ENCODE results near the gene ACTR5.
"Not testable (repeated sequence)": the region's sequence is repeated elsewhere in the genome, so short reads cannot be mapped to it uniquely, and the experiment has no call there.

ACTR5 gene

DNA sequence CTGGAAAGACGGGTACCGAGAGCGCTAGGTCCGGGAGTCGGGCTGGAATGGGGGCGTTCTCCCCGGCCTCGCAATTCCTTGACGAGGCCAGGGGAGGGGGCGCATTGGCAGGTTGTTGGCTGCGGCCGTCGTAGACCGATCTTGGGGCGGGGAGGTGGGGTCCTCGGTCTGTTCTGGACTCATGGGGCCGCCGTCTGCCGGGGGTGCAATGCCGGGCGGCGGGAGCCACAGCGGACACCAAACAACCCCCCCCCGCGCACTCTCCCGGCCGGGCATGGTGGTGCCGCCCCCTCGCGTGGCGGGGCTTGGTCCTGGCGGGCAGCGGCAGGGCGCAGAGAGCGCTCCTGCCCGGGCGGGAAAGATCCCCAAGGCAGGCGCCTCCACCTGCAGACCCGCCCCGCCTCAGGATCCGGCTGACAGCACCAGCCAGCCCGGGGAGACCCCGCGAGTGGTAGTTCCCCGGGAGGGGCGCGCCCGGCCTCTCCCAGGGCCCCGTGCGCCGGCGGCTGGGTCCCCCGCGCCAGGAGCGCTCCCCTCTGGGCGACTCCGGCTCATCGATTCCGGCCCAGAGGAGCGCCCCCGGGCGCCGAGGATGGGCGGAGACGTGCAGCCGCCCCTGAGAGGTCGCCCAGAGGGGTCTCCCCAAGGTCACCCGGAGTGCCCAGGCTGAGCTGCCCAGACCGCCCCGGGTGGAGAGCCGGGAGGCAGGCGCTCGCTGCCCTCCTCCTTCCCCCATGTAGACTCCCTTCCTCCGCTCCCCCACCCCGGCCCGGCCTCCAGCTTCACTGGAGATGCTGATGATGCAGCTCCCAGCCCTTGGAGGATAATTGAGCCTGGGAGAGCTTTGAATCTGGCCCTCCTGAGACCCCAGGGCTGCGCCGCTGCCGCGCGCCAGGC is 57.9 kb downstream of the ACTR5 start:
- peak; percentile 84 for DNase-seq

DNA sequence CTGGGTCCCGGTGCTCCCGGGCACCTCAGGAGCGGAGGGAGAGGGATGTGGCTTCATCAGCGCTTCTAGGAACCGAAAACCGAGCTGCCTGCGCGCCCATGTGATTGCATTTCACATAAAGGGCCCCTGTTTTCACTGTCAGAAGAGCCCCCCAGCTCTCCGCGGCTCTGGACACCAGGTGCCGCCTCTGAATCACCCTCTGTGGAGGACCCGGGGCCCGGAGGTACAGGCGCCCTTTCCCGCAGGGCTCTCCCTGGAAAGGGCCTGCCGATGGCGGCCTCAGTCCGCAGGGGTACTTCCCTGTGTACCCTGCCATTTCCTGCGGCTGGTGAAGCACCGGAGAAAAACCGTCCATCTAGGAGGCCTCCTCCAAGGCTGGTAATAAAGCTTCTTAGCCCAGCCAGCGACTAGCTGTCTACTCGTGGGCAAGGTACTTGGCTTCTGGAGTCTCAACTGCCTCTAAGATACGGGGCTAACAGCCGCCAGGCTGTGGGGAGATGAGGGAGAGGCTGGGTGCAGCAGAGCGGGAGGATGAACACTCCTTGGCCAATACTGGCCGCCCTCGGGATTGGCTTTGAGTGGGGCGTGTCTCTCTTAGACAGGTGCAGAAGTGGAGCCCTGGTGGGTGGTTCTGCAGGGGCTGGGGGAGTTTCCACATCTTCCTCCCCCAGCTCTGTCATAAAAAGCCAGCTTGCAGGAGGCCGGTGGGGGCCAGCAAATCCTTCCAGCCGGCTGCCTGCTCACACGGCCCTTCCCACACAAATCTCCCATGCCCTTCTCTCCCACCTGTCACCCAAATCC is 58.8 kb downstream of the ACTR5 start:
- DNase-seq, result peak; percentile 74

DNA sequence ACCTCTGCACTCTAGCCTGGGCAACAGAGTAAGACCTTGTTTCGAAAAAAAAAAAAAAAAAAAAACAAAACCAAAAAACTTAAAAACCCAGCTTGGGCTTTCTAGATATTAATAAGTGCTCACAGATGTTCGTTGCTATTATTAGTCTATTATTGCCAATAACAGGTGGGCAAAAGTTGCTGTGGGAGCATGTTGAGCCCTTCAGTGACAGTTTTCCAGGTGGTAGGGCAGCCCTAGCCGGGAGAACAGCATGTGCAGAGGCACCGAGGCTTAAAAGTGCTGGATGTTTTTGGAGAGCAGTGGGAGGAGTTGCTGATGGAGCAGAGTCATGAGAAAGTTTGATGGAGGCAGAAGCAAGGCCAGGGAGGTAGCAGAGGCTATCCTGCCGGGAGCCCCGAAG is 61.7 kb downstream of the ACTR5 start:
- no peak for DNase-seq

DNA sequence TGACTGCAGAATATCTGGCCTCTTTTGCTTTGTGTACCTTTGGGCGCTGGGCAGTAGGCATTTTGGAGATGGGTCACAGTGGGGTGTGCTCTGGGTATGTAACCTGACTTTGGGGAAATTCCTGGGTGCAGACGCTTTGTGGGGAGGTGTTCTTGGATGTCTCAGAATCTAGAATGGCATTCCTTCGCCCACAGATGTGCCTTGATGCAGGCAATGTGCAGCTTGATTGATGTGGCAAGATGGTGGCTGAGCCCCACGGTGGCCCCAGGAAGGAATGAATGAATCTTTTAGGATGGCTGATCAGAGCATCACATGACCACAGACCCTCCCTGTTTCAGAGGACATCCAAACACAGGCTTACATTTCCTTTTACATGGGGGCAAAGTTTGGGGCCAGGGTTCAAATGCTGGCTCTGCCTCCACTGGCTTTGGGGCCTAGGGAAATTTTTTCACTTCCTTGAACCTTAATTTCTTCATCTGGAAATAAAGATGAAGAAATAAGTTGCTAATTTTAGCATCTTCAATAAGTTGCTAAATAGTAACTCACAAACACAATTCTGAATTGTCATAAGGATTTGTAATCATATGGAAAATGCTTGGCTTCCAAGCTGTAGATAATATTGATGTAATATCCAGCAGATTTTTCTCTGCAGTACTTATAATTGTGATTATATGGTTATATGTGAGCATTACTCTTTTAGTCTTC is 62.8 kb downstream of the ACTR5 start:
- DNase-seq, result no peak

DNA sequence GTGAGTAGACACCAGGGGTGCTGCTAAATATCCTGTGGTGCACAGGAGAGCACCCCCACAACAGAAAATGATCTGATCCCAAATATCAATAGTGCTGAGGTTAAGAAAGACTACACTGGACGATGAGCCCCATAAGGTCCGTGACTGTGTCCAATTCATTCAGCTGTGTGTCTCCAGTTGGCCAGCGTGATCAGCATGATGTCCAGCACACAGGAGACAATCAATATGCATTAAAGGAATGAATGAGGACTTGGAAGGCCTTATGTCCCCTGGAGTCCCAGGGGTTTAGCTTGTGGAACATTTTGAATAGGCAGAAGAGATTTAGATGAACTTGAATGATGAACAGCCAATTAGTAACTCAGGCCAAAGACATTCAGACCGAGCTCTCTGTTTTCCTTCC is 63.5 kb downstream of the ACTR5 start:
- no peak for DNase-seq

DNA sequence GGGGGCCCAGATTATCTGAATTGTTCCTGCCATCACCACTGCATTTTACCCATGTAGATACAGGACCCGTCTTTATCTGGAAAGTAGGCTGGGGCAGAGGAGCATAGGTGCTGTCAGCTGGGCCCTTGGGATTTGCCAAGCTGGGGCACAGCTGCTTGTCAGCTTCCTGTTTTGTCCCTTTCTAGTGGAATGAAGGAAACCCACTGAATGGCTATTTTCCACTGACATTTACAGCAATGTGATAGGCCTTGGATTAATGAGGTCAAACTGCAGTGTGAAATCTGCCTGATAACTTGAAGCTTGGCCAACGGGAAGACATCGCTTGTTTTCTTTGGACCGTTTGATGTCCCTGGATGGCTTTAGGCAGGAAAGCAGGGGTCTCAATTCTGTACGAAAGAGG is 63.9 kb downstream of the ACTR5 start:
- no peak for DNase-seq

DNA sequence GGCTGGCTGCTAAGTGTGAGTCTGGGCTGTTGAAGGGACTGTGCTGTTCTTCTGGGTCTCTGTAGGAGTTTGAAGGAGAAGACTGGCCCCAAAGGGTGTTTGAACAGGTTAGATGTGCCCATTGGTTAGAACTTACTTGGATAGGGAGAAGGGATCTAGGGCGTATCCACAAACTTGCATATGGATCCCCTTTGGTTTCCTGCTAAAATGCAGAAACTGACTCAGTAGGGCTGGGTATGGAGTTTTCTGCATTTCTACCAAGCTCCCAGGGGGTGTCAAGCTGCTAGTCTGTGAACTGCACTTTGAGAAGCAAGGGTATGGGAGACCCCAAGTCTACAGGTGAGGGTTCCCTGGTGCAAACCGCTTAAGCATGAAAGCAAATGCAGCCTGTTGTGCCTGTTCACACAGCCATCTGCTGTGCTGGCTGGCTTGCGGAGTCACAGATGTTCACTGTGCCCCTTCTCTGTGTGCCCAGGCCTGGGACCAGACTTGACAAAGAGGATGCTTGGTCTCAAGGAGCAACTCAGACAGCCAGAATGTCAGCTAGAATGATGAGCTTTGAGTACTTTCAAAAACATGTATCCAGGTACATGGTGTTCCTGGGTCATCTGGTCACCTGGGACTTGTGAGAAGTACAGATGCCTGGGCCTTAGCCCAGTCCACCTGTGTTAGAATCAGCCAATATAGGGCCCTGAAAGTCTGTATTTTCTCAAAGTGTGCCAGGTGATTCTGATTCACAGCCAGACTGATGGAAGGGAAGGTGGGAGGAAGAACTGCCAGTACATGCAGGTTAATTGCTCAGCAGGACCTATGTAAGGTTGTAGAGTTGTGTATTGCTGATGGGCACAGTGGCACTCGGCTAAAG is 64.7 kb downstream of the ACTR5 start:
- DNase-seq, result no peak

DNA sequence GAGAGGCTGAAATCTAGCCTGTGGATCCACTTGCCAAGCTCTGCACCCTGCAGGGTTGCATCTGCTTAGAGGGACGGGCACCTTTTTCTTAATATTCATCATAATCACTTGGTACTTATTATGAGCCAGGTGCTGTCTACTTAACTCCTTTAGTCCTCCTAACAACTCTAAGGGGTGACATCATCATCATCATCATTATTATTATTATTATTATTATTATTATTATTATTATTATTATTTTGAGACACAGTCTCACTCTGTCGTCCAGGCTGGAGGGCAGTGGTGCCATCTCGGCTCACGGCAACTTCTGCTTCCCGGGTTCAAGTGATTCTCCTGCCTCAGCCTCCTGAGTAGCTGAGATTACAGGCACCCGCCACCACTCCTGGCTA is 65.3 kb downstream of the ACTR5 start:
- not testable (repeated sequence) for DNase-seq

DNA sequence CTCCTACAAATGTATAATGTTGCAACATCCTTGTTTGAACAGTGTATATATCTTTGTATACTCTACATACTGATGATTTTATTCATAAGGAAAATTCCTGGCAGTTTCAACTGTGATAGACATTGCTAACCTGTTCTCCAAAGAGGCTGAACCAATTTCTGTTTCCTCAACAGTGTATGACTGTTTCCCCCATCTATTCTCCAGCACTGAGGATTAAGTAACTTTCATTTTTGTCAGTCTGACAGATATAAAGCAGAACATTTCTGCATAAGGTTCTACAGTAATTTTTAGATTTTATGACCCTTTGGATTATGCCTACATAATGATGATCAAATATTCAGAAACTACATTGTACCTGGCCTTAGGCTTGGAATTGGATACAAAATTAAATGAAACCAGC is 67.2 kb downstream of the ACTR5 start:
- DNase-seq, result no peak

DNA sequence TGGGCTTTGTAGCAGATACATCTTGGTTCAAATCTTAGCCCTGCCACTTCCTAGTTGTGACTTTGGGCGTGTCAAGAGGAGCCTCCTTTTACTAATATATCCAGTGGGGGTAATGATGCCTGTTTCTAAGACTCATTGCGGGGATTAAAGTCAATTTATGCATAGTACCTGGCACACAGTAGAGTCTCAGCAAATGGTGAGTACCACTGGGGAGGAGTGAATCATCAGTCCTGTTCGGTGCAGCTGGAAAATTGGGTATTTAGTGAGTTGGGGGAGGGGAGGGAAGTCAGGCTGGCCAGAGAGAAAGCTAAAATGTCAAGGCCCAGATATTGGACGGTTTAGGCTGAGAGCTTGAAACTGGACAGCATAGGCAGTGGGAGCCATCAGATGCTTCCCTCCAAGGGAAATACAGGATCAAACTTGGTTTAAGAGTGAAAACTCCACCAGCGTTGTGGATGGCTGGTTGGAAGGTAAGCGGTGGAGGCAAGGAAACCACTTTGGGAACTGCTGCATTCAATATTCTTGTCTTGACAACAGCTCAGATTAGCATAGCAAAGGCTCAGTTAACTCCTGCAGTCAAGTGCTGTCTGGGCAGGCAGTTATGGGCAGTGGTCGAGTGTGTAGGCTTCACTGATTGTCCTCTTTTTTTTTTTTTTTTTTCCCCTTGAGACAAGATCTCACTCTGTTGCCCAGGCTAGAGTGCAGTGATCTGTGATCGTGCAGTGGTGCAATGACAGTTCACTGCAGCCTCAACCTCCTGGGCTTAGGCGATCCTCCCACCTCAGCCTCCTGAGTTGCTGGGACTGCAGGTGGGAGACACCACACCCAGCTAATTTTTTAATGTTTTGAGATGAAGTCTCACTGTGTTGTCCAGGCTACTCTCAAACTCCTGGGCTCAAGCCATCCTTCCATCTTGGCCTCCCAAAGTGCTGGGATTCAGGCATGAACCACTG is 70.1 kb downstream of the ACTR5 start:
- DNase-seq, result no peak
